PC-3 (cell line): ENCODE measurements around the gene TMEM212.

ENCODE experiments used
- EZH2 ChIP-seq: fragments of 300-600 bp; sonication (generic); IDR thresholded peaks from one replicate; pipeline ENCODE4 v1.6.1; 2017; ENCODE audit warnings: antibody characterized with exemption, mild to moderate bottlenecking, low read length; ENCODE audit not compliant: unreplicated experiment
- EZH2phosphoT487 ChIP-seq: fragments of 300-600 bp; sonication (generic); IDR thresholded peaks from 2 replicates; pipeline ENCODE4 v1.6.1; 2018; ENCODE audit warnings: mild to moderate bottlenecking, antibody characterized with exemption, low read length, borderline replicate concordance
- TF ChIP-seq, protein P1 (sequence below): fragments of 300-600 bp; sonication (generic); conservative IDR thresholded peaks from 2 replicates; pipeline ENCODE4 v1.5.1; 2017; ENCODE audit warnings: antibody characterized with exemption, low read depth, mild to moderate bottlenecking, low read length

GRCh38 chr3:171809861-171810628 lies 33.1 kb upstream of the TMEM212 start, which contains the start of gene PLD1:
- TF ChIP-seq EZH2phosphoT487: no peak
- TF ChIP-seq, protein P1, sequence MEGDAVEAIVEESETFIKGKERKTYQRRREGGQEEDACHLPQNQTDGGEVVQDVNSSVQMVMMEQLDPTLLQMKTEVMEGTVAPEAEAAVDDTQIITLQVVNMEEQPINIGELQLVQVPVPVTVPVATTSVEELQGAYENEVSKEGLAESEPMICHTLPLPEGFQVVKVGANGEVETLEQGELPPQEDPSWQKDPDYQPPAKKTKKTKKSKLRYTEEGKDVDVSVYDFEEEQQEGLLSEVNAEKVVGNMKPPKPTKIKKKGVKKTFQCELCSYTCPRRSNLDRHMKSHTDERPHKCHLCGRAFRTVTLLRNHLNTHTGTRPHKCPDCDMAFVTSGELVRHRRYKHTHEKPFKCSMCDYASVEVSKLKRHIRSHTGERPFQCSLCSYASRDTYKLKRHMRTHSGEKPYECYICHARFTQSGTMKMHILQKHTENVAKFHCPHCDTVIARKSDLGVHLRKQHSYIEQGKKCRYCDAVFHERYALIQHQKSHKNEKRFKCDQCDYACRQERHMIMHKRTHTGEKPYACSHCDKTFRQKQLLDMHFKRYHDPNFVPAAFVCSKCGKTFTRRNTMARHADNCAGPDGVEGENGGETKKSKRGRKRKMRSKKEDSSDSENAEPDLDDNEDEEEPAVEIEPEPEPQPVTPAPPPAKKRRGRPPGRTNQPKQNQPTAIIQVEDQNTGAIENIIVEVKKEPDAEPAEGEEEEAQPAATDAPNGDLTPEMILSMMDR: no peak
- TF ChIP-seq EZH2: no peak
